RWPE2 (cell line): ENCODE data around the gene CNOT1.

Experiments
- ATAC-seq: fragments of 200-7000 bp; cut with Tn5 transposase; 3 replicates; pipeline ENCODE4 v1.9.1; 2021; ENCODE audit warnings: low read depth
- DNase-seq: peaks from one replicate; pipeline ENCODE4 v3.0.0-alpha.2; 2020; ENCODE audit warnings: low spot score
- H3K27ac ChIP-seq: fragments of 450-650 bp; 2 replicates; pipeline ENCODE4 v1.5.1; 2017; ENCODE audit warnings: mild to moderate bottlenecking; ENCODE audit not compliant: poor library complexity, severe bottlenecking
- H3K27me3 ChIP-seq: fragments of 250-450 bp; sonication (Bioruptor Pico); 2 replicates; pipeline ENCODE4 v1.5.1; 2021; ENCODE audit warnings: mild to moderate bottlenecking, moderate library complexity; ENCODE audit not compliant: insufficient read depth, poor library complexity, severe bottlenecking
- H3K36me3 ChIP-seq: fragments of 250-450 bp; sonication (Bioruptor Pico); 2 replicates; pipeline ENCODE4 v1.5.1; 2020; ENCODE audit warnings: low read depth, mild to moderate bottlenecking, moderate library complexity
- H3K4me1 ChIP-seq: fragments of 250-450 bp; sonication (Bioruptor Pico); 2 replicates; pipeline ENCODE4 v1.5.1; 2021; ENCODE audit warnings: mild to moderate bottlenecking, moderate library complexity; ENCODE audit not compliant: insufficient read depth, poor library complexity, severe bottlenecking
- H3K4me3 ChIP-seq: fragments of 250-450 bp; sonication (Bioruptor Pico); 2 replicates; pipeline ENCODE4 v1.5.1; 2021; ENCODE audit warnings: mild to moderate bottlenecking, moderate library complexity; ENCODE audit not compliant: severe bottlenecking
- H3K9me3 ChIP-seq: fragments of 250-450 bp; sonication (Bioruptor Pico); 2 replicates; pipeline ENCODE4 v1.5.1; 2021; ENCODE audit warnings: mild to moderate bottlenecking, moderate library complexity; ENCODE audit not compliant: severe bottlenecking
- TF ChIP-seq, protein P1 (sequence below): fragments of 450-650 bp; IDR thresholded peaks from one replicate; pipeline ENCODE4 v1.5.1; 2017; ENCODE audit warnings: mild to moderate bottlenecking, moderate library complexity; ENCODE audit not compliant: poor library complexity, severe bottlenecking

The CNOT1 gene

DNA sequence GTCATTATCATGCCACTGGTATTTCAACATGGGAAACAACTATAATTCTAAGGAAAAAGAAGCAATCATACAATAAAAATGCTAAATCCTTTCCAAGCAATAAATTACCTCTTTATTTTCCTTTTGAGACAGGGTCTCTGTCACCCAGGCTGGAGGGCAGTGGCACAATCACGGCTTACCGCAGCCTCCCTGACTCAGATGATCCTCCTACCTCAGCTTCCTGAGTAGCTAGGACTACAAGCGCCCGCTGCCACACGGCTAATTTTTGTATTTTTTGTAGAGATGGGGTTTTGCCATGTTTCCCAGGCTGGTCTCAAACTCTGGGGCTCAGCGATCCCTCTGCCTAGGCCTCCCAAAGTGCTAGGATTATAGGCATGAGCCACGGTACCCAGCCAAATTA lies 24.1 kb downstream of the CNOT1 start:
- DNase-seq: no peak
- TF ChIP-seq, protein P1, sequence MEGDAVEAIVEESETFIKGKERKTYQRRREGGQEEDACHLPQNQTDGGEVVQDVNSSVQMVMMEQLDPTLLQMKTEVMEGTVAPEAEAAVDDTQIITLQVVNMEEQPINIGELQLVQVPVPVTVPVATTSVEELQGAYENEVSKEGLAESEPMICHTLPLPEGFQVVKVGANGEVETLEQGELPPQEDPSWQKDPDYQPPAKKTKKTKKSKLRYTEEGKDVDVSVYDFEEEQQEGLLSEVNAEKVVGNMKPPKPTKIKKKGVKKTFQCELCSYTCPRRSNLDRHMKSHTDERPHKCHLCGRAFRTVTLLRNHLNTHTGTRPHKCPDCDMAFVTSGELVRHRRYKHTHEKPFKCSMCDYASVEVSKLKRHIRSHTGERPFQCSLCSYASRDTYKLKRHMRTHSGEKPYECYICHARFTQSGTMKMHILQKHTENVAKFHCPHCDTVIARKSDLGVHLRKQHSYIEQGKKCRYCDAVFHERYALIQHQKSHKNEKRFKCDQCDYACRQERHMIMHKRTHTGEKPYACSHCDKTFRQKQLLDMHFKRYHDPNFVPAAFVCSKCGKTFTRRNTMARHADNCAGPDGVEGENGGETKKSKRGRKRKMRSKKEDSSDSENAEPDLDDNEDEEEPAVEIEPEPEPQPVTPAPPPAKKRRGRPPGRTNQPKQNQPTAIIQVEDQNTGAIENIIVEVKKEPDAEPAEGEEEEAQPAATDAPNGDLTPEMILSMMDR: no peak
- no peaks in the 10 kb centered on the region for H3K27me3 ChIP-seq
- H3K4me3 ChIP-seq: no peak overlapping the region
- H3K4me1 ChIP-seq: no peaks in the 10 kb centered on the region
- H3K36me3 ChIP-seq: peaks cover 61% of the 10 kb centered on the region
- no peak for ATAC-seq
- no peak overlapping the region for H3K27ac ChIP-seq
- no peaks in the 10 kb centered on the region for H3K9me3 ChIP-seq

DNA sequence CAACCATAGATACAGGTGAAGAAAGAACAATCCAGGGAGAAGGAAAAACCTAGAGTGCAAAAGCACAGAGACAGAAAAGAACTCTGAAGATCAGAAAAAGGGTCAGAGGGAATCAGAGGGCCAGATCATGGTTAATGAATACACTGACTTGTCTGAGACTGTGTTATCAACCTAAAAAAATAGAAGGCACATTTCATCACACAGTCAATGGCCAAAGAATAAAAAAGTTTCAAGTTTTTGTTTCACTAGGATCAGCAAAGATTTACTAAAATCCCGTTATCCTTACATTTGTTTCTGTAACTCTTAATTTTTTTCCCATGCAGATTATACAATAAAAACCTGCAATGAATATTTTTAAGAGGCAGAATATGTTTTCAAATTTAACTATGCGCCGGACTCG lies 38.5 kb downstream of the CNOT1 start:
- no peaks in the 10 kb centered on the region for H3K9me3 ChIP-seq
- no peaks in the 10 kb centered on the region for H3K4me1 ChIP-seq
- DNase-seq (no peak), ATAC-seq (no peak)
- no peak overlapping the region for H3K4me3 ChIP-seq
- H3K27me3 ChIP-seq: no peaks in the 10 kb centered on the region
- TF ChIP-seq, protein P1: no peak
- no peak overlapping the region for H3K27ac ChIP-seq
- H3K36me3 ChIP-seq: peaks cover 96% of the 10 kb centered on the region

DNA sequence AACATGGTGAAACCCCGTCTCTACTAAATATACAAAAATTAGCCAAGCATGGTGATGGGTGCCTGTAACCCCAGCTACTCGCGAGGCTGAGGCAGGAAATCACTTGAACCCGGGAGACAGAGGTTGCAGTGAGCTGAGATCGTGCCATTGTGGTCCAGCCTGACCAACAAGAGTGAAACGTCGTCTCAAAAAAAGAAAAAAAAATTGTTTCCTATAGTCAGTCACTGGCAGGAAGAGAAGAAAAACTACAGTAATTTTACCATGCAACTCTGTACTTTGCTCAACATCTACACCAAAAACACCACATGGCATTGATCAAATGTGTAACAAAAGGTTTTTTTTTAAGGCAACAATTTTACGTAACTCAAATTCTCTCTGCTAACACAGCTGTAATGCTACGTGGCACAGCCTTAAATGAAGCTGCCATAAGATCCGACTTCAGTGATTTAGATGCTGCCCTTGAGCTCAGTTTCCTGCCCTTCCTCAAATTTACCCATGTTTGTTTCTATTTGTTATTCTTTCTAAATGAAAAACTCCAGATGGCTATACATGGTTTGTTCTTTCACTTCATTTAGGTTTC lies 40.2 kb downstream of the CNOT1 start:
- ATAC-seq: no peak
- DNase-seq: no peak
- no peak overlapping the region for H3K27ac ChIP-seq
- no peaks in the 10 kb centered on the region for H3K27me3 ChIP-seq
- peaks cover 97% of the 10 kb centered on the region for H3K36me3 ChIP-seq
- TF ChIP-seq, protein P1: no peak
- H3K4me3 ChIP-seq: no peak overlapping the region
- H3K4me1 ChIP-seq: peaks cover 3% of the 10 kb centered on the region
- H3K9me3 ChIP-seq: no peaks in the 10 kb centered on the region

DNA sequence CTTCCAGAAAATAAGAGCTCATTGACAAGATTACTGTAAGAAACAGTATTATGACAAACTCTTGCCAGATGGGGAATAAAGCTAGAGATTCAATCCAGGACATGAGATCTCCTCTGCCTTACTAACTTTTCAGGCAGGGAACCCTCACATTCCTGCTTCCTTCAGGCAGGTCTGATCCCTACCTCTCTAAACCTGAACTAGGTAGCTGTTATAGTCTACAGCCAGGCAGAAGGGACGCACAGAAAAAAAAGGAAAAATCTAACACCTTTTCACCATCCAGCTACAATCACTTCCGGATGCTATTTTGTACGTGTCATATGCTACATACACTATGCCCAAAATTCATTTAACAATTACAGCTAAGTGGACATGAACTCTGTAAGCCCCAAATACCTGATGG lies 41.2 kb downstream of the CNOT1 start:
- Histone ChIP-seq H3K4me1 (peaks cover 3% of the 10 kb centered on the region), H3K36me3 (peaks cover 97% of the 10 kb centered on the region), H3K27ac (no peak overlapping the region), H3K9me3 (no peaks in the 10 kb centered on the region), H3K27me3 (no peaks in the 10 kb centered on the region), H3K4me3 (no peak overlapping the region)
- DNase-seq (no peak), ATAC-seq (no peak)
- TF ChIP-seq, protein P1: no peak

DNA sequence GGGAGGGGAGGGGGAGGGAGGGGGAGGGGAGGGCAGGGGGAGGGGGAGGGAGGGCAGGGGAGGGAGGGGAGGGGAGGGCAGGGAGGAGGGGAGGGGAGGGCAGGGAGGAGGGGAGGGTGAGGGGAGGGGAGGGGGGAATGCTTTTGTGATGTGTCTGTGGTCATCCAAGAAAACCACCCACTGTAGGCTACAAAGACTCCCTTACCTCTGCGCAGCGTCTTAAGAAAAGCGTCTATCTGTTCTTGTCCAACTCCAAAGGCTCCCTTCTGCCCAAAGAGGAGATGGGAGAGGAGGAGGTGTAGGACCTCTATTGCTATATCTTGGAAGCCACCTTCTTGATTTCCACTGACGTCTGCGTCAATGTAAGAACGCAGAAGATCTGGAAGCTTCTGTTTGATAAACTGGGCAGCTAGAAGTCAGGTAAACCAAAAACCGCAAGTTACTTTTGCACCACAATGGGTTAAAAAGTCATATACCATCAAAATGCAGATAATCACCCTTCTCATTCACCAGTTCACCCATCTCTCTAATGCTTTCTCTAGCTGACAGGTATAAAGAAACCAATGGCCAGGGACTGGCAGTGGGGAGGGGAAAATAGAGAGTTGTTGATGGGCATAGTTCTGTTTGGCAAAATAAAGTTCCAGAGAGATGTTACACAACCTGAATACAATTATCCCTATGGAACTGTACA lies 43.1 kb downstream of the CNOT1 start:
- TF ChIP-seq, protein P1: no peak
- H3K27me3 ChIP-seq: no peaks in the 10 kb centered on the region
- DNase-seq (no peak), ATAC-seq (no peak)
- H3K9me3 ChIP-seq: no peaks in the 10 kb centered on the region
- no peak overlapping the region for H3K4me3 ChIP-seq
- H3K4me1 ChIP-seq: peaks cover 3% of the 10 kb centered on the region
- no peak overlapping the region for H3K27ac ChIP-seq
- H3K36me3 ChIP-seq: peaks cover 97% of the 10 kb centered on the region
